KMS-11 (cell line): ENCODE results near the gene ENO3.

Experiments used
- H2AFZ ChIP-seq: fragments of 200-600 bp; sonication (generic); 2 replicates; pipeline ENCODE4 v1.6.1; 2016; ENCODE audit warnings: antibody characterized with exemption, mixed run types, low read depth
- H3K27ac ChIP-seq: fragments of 200-600 bp; sonication (generic); 2 replicates; pipeline ENCODE4 v1.6.1; 2016; ENCODE audit warnings: mild to moderate bottlenecking, mixed run types
- H3K27me3 ChIP-seq: fragments of 200-600 bp; sonication (generic); 2 replicates; pipeline ENCODE4 v1.6.1; 2017; ENCODE audit warnings: mild to moderate bottlenecking, low read depth, mixed run types, moderate library complexity; ENCODE audit not compliant: insufficient read depth
- H3K36me3 ChIP-seq: fragments of 200-600 bp; sonication (generic); 2 replicates; pipeline ENCODE4 v1.6.1; 2017; ENCODE audit warnings: mild to moderate bottlenecking, mixed run types; ENCODE audit not compliant: insufficient read depth
- H3K4me1 ChIP-seq: fragments of 200-600 bp; sonication (generic); 2 replicates; pipeline ENCODE4 v1.6.1; 2016; ENCODE audit warnings: mild to moderate bottlenecking, low read depth, mixed run types; ENCODE audit not compliant: poor library complexity, severe bottlenecking
- H3K4me2 ChIP-seq: fragments of 200-600 bp; sonication (generic); 2 replicates; pipeline ENCODE4 v1.7.0; 2016; ENCODE audit warnings: mild to moderate bottlenecking, mixed run types
- H3K4me3 ChIP-seq: fragments of 200-600 bp; sonication (generic); IDR thresholded peaks from 2 replicates; pipeline ENCODE4 v1.6.1; 2017; ENCODE audit warnings: low read depth, low read length, mixed read lengths; ENCODE audit not compliant: insufficient read depth
- H3K79me2 ChIP-seq: fragments of 200-600 bp; sonication (generic); 2 replicates; pipeline ENCODE4 v1.6.1; 2016; ENCODE audit warnings: low read depth, mixed run types; ENCODE audit not compliant: insufficient read depth
- H3K9ac ChIP-seq: fragments of 200-600 bp; sonication (generic); 2 replicates; pipeline ENCODE4 v1.6.1; 2016; ENCODE audit warnings: mild to moderate bottlenecking, mixed run types
- H4K20me1 ChIP-seq: fragments of 200-600 bp; sonication (generic); 2 replicates; pipeline ENCODE4 v1.6.1; 2016; ENCODE audit warnings: mild to moderate bottlenecking, mixed run types; ENCODE audit not compliant: insufficient read depth
- TF ChIP-seq, protein P1 (sequence below): fragments of 200-600 bp; sonication (generic); conservative IDR thresholded peaks from 2 replicates; pipeline ENCODE4 v1.6.1; 2017; ENCODE audit warnings: low read depth, mild to moderate bottlenecking, antibody characterized with exemption, low read length, moderate library complexity, mixed read lengths

ENO3 gene

DNA sequence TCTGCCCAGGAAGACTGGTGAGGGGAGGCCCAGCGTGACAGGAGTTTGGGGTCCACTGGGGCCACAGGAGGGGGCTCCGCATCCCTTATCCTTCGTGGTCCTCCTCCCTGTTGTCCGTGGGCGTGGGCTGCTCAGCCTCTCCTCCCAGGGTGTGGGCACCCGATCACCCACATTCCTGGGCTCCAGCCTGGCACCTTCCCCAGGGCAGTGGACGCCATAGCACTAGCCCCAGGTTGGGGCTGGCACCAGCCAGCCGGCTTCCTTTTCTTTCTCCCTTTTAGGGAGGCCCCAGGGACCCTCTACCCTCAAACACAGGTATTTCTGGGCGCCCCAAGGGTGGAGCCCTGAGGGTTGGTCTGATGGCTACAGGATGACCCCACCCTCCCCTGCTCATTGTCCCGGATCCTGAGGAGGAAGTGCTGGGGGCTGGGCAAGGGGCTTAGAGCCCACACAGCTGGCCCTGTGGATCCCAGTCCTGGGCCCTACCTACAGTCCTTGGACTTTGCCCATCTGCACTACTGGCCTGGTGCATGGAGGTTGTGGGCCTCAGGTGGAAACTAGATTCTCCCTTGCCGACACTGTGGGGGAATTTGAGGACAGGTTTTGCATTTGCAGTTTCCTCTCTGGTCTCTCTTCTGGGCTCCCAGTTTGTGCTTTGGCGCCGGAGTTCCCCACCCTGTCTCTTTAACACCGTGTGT, 48.0 kb downstream of the ENO3 start:
- no peaks in the 10 kb centered on the region for H4K20me1 ChIP-seq
- H3K79me2 ChIP-seq, result no peaks in the 10 kb centered on the region
- TF ChIP-seq, protein P1, sequence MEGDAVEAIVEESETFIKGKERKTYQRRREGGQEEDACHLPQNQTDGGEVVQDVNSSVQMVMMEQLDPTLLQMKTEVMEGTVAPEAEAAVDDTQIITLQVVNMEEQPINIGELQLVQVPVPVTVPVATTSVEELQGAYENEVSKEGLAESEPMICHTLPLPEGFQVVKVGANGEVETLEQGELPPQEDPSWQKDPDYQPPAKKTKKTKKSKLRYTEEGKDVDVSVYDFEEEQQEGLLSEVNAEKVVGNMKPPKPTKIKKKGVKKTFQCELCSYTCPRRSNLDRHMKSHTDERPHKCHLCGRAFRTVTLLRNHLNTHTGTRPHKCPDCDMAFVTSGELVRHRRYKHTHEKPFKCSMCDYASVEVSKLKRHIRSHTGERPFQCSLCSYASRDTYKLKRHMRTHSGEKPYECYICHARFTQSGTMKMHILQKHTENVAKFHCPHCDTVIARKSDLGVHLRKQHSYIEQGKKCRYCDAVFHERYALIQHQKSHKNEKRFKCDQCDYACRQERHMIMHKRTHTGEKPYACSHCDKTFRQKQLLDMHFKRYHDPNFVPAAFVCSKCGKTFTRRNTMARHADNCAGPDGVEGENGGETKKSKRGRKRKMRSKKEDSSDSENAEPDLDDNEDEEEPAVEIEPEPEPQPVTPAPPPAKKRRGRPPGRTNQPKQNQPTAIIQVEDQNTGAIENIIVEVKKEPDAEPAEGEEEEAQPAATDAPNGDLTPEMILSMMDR, result no peak
- H3K4me3 ChIP-seq, result no peak overlapping the region
- no peak overlapping the region for H3K27ac ChIP-seq
- H3K9ac ChIP-seq, result no peak overlapping the region
- H3K4me2 ChIP-seq, result peak overlapping the region; percentile 33; the same call in 1 of the 2 replicates
- H3K4me1 ChIP-seq, result no peaks in the 10 kb centered on the region
- no peaks in the 10 kb centered on the region for H3K36me3 ChIP-seq
- no peaks in the 10 kb centered on the region for H3K27me3 ChIP-seq
- H2AFZ ChIP-seq, result no peak overlapping the region

DNA sequence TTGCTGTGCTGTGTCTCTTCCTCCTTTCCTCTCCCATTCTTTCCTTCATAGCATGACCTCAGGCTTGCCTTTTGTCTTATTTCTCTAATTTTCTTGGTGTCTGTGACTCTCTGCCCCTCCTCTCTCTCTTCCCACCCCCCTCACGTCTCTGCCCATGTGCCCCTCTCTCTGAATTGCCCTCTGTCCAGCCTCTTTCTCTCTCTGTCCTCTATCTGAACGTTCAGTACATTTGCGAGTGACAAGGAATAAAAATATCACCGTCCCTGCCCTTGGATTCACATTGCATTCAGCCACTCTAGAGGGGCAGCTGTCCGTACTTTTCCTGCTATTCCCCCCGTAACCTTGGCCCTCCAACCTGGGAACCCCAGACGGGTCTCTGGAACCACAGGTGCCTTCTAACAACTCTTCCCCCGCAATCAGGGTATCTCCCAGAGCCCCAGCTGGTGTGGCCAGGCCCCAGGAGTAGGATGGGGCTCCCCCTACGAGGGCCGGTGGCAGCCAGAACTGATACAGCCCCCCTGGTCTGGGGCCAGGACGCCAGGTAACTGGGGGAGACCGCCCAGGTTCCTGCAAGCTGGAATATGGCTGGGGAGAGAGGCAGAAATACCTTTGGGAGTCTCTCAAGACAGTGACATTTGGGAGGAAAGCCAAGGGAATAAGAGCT, 48.6 kb downstream of the ENO3 start:
- Histone ChIP-seq H3K36me3 (no peaks in the 10 kb centered on the region), H3K79me2 (no peaks in the 10 kb centered on the region), H3K27me3 (no peaks in the 10 kb centered on the region), H2AFZ (no peak overlapping the region), H3K9ac (no peak overlapping the region), H3K27ac (no peak overlapping the region), H3K4me2 (no peak overlapping the region), H3K4me1 (no peaks in the 10 kb centered on the region), H4K20me1 (no peaks in the 10 kb centered on the region), H3K4me3 (no peak overlapping the region)
- TF ChIP-seq, protein P1, result no peak

DNA sequence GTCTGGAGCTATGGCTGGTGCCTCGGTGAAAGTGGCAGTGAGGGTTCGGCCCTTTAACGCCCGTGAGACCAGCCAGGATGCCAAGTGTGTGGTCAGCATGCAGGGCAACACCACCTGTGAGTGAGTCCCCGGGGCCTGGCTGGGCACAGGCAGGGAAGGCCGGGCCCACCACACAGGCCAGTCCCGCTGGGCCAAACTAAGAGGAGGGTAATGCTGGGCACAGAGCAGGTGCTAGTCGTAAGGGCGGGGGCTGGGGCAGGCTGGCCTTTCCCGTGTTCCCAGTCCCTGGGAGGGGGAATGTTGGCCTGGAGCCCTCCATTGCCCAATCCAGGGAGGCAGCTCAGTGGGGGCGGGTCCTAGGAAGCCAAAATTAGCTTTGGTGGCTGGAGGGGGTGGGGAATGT, 49.3 kb downstream of the ENO3 start:
- Histone ChIP-seq H3K4me3 (no peak overlapping the region), H3K9ac (no peak overlapping the region), H3K79me2 (no peaks in the 10 kb centered on the region), H3K36me3 (no peaks in the 10 kb centered on the region), H4K20me1 (no peaks in the 10 kb centered on the region), H3K4me1 (no peaks in the 10 kb centered on the region), H3K27ac (no peak overlapping the region), H3K4me2 (no peak overlapping the region), H2AFZ (no peak overlapping the region), H3K27me3 (no peaks in the 10 kb centered on the region)
- TF ChIP-seq, protein P1, result no peak

DNA sequence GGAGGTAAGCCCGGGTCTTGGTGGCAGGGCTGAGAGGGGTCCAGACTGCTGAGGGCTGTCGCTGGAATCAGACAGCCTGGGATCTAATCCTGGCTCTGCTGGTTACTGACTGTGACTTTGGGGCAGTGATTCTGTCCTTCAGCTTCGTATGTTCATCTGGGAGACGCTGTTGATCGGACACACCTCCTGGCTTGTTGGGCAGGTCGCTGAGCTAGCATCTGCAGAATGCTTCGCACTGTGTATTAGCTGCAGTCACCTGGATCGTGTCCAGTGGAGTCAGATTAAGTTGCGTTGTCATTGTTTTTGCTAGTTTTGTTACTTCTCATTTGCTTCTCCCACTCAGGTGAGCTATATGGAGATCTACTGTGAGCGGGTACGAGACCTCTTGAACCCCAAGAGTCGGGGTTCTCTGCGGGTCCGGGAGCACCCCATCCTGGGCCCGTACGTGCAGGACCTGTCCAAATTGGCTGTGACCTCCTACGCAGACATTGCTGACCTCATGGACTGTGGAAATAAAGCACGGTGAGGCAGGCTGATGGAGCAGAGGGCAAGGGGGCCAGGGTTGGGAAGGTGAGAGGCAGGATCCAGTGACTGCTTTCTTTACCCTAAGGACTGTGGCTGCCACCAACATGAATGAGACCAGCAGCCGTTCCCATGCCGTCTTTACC, 51.3 kb downstream of the ENO3 start:
- Histone ChIP-seq H3K4me3 (no peak overlapping the region), H3K4me2 (no peak overlapping the region), H3K27me3 (no peaks in the 10 kb centered on the region), H3K9ac (no peak overlapping the region), H3K79me2 (no peaks in the 10 kb centered on the region), H3K27ac (no peak overlapping the region), H3K4me1 (no peaks in the 10 kb centered on the region), H3K36me3 (no peaks in the 10 kb centered on the region), H2AFZ (no peak overlapping the region), H4K20me1 (no peaks in the 10 kb centered on the region)
- TF ChIP-seq, protein P1, result no peak
